Mononuclear cell (primary cell): ENCODE results near the gene FGF7. TPM values are rescaled to one million over a fixed set of nuclear protein-coding genes. Genes with fewer than 3 reads are reported as not detected.
"Not testable (repeated sequence)": the region's sequence is repeated elsewhere in the genome, so short reads cannot be mapped to it uniquely, and the experiment has no call there.

Experiments
- H3K27me3 ChIP-seq: 2 replicates; pipeline ENCODE4 v1.6.0; 2011; ENCODE audit warnings: low read length, control low read depth; ENCODE audit not compliant: insufficient read depth
- H3K4me1 ChIP-seq: 2 replicates; pipeline ENCODE4 v1.5.1; 2011; ENCODE audit warnings: mild to moderate bottlenecking, low read length, control low read depth; ENCODE audit not compliant: insufficient read depth
- H3K4me3 ChIP-seq: 2 replicates; pipeline ENCODE4 v1.5.1; 2011; ENCODE audit warnings: mild to moderate bottlenecking, low read length, moderate library complexity
- H3K9me3 ChIP-seq: 2 replicates; pipeline ENCODE4 v1.5.1; 2011; ENCODE audit warnings: low read depth, mild to moderate bottlenecking, control low read depth, low read length
- total RNA-seq: library from RNA; depleted of rRNA; stranded (reverse); fragments of >200 nt; gene quantifications from one replicate; pipeline ENCODE4 v1.2.3, GENCODE V29; 2012

FGF7 gene
- total RNA-seq, 1 donor = 0.10 TPM

DNA sequence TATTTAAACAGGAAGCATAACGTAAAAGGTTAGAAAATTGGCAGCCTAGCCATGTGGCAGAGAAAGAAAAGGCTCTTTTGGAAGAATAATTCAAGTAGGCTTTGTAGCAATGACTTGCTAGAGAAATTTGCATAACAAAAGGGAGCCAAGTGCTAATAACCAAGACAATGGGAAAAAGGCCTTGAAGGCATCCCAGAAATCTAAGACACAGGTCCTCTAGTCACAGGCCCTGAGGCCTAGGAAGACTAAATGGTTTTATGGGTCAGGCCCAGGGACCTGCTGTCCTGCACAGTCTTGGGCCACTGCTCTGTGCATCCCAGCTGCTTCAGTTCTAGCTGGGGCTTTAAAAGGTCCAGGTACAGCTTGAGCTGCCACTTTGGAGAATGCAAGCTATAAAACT lies 78.5 kb downstream of the FGF7 start:
- no peak overlapping the region for H3K4me3 ChIP-seq
- H3K27me3 ChIP-seq = no peaks in the 10 kb centered on the region
- no peaks in the 10 kb centered on the region for H3K4me1 ChIP-seq
- H3K9me3 ChIP-seq = no peaks in the 10 kb centered on the region

DNA sequence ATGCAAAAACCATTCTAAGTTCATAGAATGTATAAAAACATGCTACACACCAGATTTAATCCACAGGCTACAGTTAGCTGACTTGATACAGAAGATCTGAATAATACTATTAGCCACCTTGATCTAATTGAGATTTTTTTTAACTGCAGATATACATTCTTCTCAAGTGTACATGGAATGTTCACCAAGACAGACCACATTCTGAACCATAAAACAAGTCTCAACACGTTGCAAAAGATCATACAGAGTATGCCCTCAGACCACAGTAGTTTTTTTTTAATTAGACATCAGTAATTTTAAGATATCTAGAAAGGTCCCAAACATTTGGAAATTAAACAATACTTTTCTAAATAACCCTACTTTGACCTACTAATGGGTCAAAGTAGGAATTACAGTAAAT lies 83.3 kb downstream of the FGF7 start:
- Histone ChIP-seq H3K4me3 (no peak overlapping the region), H3K27me3 (no peaks in the 10 kb centered on the region), H3K9me3 (no peaks in the 10 kb centered on the region), H3K4me1 (no peaks in the 10 kb centered on the region)

DNA sequence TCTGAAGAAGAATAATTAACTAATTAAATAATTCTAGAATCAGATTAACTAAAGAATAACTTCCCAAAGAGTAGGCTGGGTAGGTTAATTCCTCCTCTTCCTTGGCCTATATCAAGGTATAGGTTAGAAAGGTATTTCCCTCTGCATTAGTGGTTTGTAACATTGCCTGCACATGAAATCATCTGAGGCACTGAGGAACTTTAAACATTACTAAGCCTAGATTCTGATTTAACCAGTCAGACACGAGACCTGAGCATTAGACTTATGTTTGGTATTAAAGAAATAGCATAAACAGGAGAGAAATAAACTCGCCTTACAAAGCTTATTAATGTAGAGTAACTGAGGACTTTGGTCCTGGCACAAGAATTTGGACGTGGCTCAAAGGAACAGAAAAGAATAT lies 84.2 kb downstream of the FGF7 start:
- Histone ChIP-seq H3K9me3 (no peaks in the 10 kb centered on the region), H3K4me3 (no peak overlapping the region), H3K27me3 (no peaks in the 10 kb centered on the region)

DNA sequence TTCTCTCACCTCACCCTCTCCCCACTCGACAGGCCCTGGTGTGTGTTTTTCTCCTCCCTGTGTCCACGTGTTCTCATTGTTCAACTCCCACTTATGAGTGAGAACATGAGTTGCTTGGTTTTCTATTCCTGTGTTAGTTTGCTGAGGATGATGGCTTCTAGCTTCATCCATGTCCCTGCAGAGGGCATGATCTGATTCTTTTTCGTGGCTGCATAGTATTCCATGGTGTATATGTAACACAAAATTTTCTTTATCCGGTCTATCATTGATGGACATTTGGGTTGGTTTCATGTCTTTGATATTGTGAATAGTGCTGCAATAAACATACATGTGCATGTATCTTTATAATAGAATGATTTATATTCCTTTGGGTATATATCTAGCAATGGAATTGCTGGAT lies 89.7 kb downstream of the FGF7 start:
- H3K9me3 ChIP-seq, H3K4me3 ChIP-seq, H3K4me1 ChIP-seq: not testable (repeated sequence)

More for the DNA sequence above, 84.2 kb downstream of the FGF7 start:
- H3K4me1 ChIP-seq = no peaks in the 10 kb centered on the region

DNA sequence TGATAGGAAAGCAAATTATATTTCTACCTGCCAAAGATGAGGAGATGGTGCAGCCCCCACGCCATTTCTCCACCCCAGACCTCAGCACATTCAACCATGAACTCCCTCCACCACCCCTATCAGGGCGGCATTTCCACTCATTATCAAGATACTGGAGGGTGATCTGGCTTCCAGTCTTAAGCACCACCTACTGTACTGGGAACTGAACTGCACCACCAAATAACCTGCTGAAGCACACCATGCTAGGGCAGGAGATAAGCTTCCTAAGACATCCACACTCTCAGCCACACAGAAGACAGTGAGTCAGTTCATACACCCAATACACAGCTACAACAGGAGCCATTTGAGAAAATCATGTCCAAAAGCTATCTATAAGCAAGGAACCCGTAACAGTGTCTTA lies 98.8 kb downstream of the FGF7 start:
- H3K4me3 ChIP-seq = no peak overlapping the region
- H3K9me3 ChIP-seq = no peaks in the 10 kb centered on the region
- no peaks in the 10 kb centered on the region for H3K4me1 ChIP-seq
- H3K27me3 ChIP-seq = no peaks in the 10 kb centered on the region

More for the DNA sequence above, 89.7 kb downstream of the FGF7 start:
- not testable (repeated sequence) for H3K27me3 ChIP-seq

DNA sequence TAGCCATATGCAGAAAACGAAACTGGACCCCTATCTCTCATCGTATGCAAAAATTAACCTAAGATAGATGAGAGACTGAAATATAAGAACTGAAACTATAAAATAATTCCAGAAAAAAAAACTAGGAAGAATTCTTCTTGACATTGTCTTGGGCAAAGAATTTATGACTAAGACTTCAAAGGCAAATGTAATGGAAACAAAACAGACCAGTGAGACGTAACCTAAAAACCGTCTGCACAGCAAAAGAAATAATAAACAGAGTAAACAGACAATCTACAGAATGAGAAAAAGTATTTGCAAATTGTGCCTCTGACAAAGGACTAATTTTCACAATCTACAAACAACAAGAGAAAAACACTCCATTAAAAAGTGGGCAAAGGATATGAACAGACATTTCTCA lies 105.2 kb downstream of the FGF7 start:
- H3K9me3 ChIP-seq = peaks cover 8% of the 10 kb centered on the region

DNA sequence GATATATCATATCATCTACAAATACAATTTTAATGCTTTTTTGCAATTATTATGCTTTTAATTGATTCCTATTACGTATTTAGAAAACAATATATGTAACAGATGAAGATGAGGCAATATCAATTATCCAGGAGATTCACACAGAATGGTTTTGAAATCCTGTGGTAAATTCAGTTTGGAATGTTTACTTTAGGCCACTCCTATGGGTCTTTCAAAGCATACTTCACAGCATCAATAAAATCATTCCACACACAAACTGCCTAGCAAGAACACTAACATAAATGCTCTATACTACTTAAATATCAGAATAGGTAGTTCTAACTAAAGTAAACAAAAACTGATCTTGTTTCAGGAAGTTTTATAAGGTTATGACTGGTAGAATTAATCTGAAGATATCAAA lies 107.0 kb downstream of the FGF7 start:
- Histone ChIP-seq H3K4me3 (no peak overlapping the region), H3K4me1 (no peaks in the 10 kb centered on the region), H3K9me3 (peaks cover 21% of the 10 kb centered on the region), H3K27me3 (no peaks in the 10 kb centered on the region)

More for the DNA sequence above, 105.2 kb downstream of the FGF7 start:
- Histone ChIP-seq H3K27me3 (no peaks in the 10 kb centered on the region), H3K4me3 (no peak overlapping the region), H3K4me1 (no peaks in the 10 kb centered on the region)

Other genes starting within 250 kb of the FGF7 start
- 4.5 TPM for gene FAM227B, start 197.6 kb downstream of the FGF7 start, total RNA-seq
- 11.4 TPM for gene DTWD1, start 197.8 kb downstream of the FGF7 start, total RNA-seq